Effector CD8-positive, alpha-beta T cell (primary cell): Measurements from ENCODE around the gene CHPF2.
A peak's percentile ranks its signal among the peaks of the same experiment; 100 is the strongest.

Source experiments
- DNase-seq: peaks from one replicate; lab custom pipeline; 2025; lab: John Stamatoyannopoulos, UW

CHPF2 gene

DNA sequence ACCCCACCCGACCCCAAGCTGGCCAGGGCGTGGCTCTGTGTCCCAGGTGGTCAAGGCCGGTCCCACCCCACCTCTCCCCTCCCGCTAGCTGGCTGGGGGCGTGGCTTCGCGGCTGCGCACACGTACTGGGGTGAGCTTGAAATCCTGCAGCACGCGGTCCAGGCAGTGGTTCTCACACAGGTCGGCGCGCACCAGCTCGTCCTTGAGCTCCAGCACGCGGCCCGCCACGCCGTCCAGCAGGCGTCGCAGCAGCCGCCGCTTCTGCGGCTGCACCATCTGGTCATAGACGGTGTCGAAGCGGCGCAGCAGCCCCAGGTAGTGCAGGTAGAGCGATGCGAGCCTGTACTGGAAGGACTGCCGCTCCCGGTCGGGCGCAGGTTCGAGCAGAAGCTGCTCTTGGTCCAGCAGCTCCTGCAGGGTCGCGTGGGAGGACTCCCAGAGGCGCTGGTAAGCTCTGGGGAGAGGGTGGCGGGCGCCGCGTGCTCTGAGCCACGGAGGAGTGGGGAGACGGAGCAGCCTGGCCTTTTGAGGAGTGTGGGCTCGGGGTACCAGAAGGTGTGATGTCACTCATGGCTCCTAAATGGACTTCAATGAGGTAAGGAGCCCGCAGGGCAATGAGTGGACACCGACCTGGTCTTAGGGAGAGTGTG is 27.8 kb upstream of the CHPF2 start:
- DNase-seq: no peak

DNA sequence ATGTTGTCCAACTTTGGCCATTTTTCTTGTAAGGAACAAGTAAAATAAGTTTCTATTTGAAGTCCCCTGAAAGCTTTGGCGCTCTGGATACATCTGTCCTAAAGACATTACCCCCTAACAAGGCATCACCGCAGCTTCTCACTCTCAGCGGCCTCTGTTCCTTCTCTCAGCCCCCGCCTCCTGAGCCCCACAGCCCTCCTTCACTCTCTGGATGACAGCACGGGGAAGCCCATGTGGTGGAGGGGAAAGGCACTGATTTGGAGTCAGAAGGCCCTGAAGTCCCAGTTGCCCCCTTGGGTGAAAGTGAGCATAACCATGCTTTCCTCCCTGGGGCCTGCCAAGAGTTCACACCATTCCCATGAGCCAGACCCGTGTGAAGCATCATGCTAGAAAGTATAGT is 26.6 kb upstream of the CHPF2 start:
- DNase-seq: no peak

- DNase-seq: no peak
Observed at GRCh38 chr7:151206914-151207313, 25.4 kb upstream of the CHPF2 start.

GRCh38 chr7:151207315-151207714 is 25.0 kb upstream of the CHPF2 start:
- DNase-seq: no peak

- no peak for DNase-seq
Observed at GRCh38 chr7:151207804-151208203, 24.5 kb upstream of the CHPF2 start.

DNA sequence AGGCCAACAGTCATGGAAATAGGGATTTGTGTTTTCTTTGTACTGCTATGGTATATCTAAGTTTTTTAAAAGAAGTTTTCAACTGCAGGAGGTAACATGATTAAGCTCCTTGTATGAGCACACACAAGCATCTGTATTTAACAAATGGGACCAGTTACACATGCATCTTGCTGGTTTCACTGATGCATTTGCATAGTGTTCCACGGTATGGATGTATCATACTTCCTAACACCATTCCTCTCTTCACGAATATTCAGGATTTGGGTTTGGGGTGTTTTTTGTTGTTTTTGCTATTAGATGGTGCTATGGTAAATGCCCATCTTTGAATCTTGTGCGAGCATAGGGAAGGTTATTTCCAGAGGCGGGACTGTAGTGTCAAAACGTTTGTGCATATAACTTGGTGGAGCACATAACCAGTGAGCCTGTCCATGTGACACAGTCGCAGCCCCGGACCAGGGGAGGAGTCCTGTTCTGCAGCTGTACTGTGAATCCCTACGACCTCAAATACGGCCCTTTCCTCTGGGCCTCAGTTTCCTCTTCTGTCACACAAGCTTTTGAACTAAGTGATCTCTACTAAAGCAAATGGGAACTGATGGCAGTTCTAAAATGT is 23.9 kb upstream of the CHPF2 start:
- no peak for DNase-seq

DNA sequence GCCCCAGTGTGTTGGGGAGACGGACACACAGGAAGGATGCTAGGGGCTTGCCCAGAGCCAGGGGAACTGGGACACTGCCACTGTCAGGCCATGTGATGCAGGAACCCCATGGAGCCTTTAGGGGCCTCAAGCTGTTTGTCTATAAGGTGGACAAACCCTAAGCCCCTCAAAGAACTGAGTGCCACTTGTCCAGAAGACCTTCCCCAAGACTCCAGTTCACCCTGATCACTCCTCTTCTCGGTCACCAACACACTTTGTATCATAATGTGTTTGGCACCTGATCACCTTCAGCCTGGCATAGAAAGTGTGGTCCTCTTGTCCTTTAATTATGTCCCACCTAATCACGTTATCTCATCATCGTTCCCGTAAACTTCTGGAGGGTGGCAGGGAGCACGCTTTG is 22.7 kb upstream of the CHPF2 start:
- DNase-seq: no peak

DNA sequence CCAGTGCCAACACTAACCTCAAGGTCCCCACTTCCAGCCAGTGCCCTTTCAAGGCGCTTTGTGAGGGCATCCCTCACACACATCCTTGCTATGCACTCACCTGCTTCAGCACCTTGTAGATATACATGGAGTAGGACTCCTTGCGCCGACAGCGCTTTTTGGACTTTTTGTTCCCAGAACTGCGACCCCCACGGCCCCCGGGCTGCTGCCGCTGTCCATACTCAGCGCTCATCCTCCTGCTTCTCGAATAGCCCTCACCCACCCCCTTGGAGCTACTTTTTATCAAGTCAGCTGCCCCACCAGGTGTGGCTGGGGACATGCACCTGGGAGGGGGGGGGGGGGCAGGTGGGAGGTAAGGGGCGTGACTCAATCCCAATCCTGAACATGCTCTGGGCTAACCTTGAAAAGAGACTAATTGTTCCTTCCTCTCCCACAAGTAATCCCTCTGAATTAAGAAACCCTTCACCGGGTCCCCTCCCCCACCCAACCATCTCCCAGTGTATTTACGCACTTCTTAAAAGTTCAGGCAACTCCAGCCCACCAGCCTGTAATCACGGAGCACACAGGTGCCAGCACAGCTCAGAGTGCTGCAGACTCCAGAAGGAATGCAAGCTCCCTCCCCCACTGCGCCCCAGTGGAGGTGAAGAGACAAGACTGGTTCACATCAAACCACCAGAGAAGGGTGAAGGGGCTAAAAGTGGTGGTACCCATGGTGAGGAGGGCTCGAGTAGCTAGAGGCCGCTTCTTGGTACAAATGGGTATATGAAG is 22.0 kb upstream of the CHPF2 start, which contains the start of gene H2BK1:
Gene H2BK1 (minus strand): TSS at position 402 of the 768 bp plus-strand sequence. CDS start 170 bp downstream, at position 232.
- no peak for DNase-seq

GRCh38 chr7:151211155-151211772 is 21.0 kb upstream of the CHPF2 start:
- no peak for DNase-seq

DNA sequence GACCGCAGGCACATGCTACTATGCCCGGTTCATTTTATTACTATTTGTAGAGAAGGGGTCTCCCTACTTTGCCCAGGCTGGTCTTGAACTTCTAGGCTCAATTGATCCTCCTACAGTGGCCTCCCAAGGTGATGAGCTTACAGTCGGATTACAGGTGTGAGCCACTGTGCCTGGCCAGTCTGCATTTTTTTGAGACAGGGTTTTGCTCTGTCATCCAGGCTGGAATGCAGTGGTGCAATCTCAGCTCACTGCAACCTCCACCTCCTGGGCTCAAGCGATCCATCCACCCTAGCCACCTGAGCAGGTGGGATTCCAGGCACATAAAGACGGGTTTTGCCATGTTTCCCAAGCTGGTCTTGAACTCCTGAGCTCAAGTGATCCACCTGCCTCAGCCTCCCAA is 19.7 kb upstream of the CHPF2 start:
- DNase-seq: no peak

- DNase-seq: no peak
Observed at GRCh38 chr7:151213826-151214225, 18.5 kb upstream of the CHPF2 start.

DNA sequence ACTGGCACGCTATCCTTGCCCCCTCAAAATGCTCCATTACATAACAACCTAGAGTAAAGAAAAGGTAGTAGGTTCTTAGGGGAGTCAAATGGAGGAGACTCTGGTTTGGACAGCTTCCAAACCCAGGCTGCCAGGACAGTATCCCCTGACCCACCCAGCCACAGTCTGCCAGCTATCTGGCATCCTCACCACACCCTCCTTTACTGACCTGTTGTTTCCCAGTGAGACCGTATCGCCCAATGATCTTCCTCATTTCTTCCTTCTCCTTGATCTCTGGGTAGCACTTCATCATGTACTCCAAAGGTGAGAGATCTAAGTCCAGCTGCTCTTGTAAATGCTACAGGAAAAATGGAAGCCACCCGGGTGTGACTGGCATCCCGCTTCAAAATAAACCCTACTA is 16.9 kb upstream of the CHPF2 start:
- DNase-seq: no peak

DNA sequence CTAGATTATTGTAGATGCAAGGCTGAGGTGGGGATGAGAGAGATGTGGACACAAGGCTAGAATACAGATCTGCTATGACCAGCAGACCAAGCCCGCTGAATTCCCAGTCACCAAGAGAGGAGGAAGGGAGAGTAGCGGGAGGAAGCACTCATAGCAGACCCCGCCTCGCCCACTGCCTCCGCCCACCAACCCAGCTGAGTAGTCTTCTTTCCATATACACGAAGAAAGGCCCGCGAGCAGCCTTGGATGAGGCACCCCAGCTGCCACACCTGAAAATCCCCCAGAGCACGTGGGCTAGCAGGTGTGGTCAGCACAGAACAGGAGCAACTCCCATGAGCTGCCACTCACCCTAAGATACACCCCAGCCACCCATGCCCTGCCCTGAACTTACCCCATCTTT is 14.1 kb upstream of the CHPF2 start:
- no peak for DNase-seq

GRCh38 chr7:151223728-151224127 is 8.6 kb upstream of the CHPF2 start:
- no peak for DNase-seq

DNA sequence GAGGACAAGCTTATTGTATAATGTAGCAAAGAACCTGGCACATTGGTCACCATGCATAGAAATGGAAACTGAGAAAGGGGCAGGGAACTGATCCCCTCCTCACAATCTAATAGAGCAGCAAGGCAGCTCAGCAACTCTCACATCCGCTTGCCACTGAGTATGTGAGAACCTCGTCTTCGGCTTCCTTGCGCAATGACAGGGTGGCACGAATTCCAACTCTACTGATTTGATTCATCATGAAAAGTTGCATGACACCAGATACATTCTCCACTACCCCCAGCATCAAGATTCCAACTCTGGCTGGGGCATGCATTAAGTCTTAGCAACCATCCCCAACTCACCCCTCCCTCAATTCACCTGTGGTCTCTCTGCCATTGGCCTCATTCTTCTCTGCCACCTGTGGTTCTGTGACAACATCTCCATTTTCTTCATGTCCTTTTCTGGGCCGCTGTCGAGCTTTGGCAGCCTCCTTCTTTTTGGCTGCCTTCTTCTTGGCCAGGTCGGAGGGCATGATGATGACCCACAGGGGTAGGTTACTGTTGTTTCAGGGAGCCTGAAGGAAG is 6.3 kb upstream of the CHPF2 start:
- DNase-seq: no peak

DNA sequence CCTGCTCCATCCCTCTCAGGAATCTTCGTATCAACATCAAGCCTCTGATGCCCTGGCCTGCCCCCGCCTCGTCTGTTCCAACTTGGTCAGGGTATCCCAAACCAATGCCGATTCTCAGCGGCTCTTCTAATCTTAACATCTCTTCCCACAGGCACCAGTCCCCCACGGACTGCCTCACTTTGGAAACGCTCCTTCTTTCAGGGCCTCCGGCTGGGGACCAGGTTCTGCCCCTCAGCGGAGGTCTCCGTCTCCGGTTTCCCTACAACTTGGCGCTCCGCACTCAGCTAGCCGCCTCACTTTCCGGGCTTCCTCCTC is 5.8 kb upstream of the CHPF2 start:
- DNase-seq: no peak

DNA sequence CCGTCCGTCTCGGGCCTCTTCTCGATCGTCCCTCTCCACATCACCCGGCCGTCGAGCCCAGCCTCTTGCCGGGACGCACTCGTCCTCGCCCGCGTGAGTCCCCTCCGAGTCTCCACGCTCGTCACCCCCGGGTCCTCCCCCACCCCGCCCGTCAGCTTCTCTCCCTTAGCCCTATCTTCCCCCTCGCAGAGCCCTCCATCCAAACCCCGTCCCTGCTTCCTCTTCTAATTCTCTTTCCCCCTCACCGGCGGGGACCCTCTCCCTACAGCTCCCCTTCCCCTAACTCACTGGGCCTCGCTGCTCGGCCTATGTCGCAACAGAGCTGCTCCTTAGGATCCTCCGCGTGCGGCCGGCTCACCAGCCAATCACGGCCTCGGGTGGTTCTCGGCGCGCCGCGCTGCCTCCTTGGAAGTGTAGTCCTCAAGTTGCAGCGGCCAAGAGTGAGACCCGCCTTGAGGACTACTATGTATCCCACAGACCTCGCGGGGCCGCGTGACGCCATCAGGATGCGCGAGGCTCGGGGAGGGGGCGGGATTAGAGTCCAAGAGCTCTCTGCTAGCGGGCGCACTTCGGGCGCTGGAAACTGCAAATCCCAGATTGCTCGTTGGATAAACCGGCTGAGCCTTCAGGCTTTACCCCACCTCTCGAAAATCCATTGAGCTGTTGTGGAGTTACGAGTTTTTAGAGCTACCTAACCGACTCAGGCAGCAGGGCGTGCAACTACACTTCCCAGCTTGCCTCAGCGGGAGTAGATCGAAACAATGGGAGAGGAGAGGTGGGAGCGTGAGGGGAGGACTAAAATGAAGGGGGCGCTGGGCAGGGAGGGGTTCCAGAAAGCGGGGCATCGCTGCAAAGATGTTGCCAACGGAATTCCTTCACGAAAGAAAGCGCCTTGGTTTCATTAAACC is 5.2 kb upstream of the CHPF2 start, which contains the start of gene ABCF2:
Gene ABCF2 (minus strand): TSS at position 331 of the 908 bp plus-strand sequence. CDS start 747 bp downstream, outside the sequence.
- DNase-seq: peak; percentile 98

- no peak for DNase-seq
Observed at GRCh38 chr7:151228024-151228866, 4.0 kb upstream of the CHPF2 start.

DNA sequence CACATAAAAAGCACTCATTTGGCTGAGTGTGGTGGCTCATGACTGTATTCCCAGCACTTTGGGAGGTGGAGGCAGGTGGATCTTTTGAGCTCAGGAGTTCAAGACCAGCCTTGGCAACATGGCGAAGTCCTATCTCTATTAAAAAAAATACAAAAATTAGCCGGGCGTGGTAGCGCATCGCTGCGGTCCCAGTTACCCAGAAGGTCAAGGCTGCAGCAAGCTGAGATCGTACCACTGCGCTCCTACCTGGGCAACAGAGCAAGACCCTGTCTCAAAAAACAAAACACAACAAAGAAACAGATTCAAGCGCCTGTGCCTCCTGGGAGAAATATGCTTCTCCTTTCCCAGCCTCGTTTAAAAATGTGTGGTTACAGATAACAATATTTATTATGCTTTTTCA is 3.0 kb upstream of the CHPF2 start:
- no peak for DNase-seq

DNA sequence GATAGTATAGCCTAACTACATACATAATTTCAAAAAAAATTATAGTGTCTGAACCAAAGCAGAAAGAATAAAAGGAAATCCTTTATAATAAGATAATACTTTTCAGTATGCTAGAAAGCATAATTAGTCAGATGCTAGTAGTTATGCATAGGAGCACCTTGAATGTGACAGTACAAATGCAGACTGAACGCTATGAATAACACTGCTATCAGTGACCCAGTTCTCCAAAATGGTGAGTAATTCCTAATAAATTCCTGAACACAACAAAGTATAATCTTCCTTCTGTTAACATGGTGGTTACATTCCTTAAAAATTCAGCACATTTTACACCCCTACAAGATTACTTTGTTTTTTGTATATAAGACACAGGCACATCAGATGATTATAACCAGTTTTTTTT is 1.2 kb upstream of the CHPF2 start:
- DNase-seq: no peak
